T-cell (primary cell): ENCODE measurements around the gene HEATR5B. TPM values are rescaled to one million over a fixed set of nuclear protein-coding genes. Genes with fewer than 3 reads are reported as not detected.
"Not testable (repeated sequence)": the region's sequence is repeated elsewhere in the genome, so short reads cannot be mapped to it uniquely, and the experiment has no call there.

Experiments
- ATAC-seq, 4 experiments: fragments of 200-7000 bp in 3 of 4; fragments of 150-1000 bp in 1 of 4; cut with Tn5 transposase; replicated peaks in 1 of 4; 1 replicate in 3 of 4; 2 replicates in 1 of 4; pipeline ENCODE4 v1.10.0; 2021; ENCODE audit warnings: moderate library complexity in 3 of 4, mild to moderate bottlenecking in 2 of 4, moderate number of reproducible peaks in 1 of 4
- CTCF ChIA-PET, 2 donors: fragments of 300-600 bp; sonication (Branson Sonifier 250); formaldehyde crosslinking; loops; one replicate each; lab custom pipeline; 2022; ENCODE audit warnings: antibody characterized with exemption in 2 of 2; lab: Charles Lee
- POLR2A ChIA-PET, 2 donors: fragments of 300-600 bp; sonication (Branson Sonifier 250); formaldehyde crosslinking; loops; one replicate each; lab custom pipeline; 2022; ENCODE audit warnings: antibody characterized with exemption in 2 of 2; lab: Charles Lee
- DNase-seq, 35 experiments: peaks; one replicate each; pipeline versions ENCODE4 v3.0.0 to v3.0.0-alpha.2; 2013 to 2023
- H3K27ac ChIP-seq: one replicate; pipeline ENCODE4 v1.5.1; 2013; ENCODE audit warnings: low read length
- H3K27me3 ChIP-seq, 2 experiments: replicated peaks in 1 of 2; 1 replicate in 1 of 2; 2 replicates in 1 of 2; pipeline versions ENCODE4 v1.6.1 to v1.7.0; 2013; ENCODE audit warnings: low read length in 1 of 2, mixed read lengths in 1 of 2; ENCODE audit not compliant: control insufficient read depth in 2 of 2, insufficient read depth in 2 of 2; ENCODE audit errors: extremely low read depth in 1 of 2
- H3K36me3 ChIP-seq, 2 donors: 1 replicate in 1 of 2; 2 replicates in 1 of 2; pipeline versions ENCODE4 v1.6.1 to v1.7.0; 2013; ENCODE audit warnings: low read length in 1 of 2; ENCODE audit not compliant: control insufficient read depth in 2 of 2, insufficient read depth in 1 of 2; ENCODE audit errors: extremely low read depth in 1 of 2
- H3K4me1 ChIP-seq, 2 experiments: 1 replicate in 1 of 2; 2 replicates in 1 of 2; pipeline versions ENCODE4 v1.6.1 to v1.7.0; 2013; ENCODE audit warnings: low read length in 2 of 2, mixed read lengths in 1 of 2; ENCODE audit not compliant: insufficient read depth in 2 of 2, control insufficient read depth in 1 of 2; ENCODE audit errors: extremely low read depth in 1 of 2
- H3K4me3 ChIP-seq, 2 donors: 1 replicate in 1 of 2; 2 replicates in 1 of 2; pipeline versions ENCODE4 v1.5.1 to v1.7.0; 2013; ENCODE audit warnings: mild to moderate bottlenecking in 2 of 2, low read length in 1 of 2, moderate library complexity in 1 of 2; ENCODE audit not compliant: control insufficient read depth in 1 of 2; ENCODE audit errors: extremely low read depth in 1 of 2
- H3K9me3 ChIP-seq: 2 replicates; pipeline ENCODE4 v1.7.0; 2013
- H3K27ac Mint-ChIP-seq, 2 donors: one replicate each; pipeline ENCODE4 v1.8.0; 2020 to 2021; ENCODE audit warnings: mild to moderate bottlenecking in 2 of 2, mixed read lengths in 2 of 2
- H3K27me3 Mint-ChIP-seq, 2 donors: one replicate each; pipeline ENCODE4 v1.8.0; 2021 to 2022; ENCODE audit warnings: mixed read lengths in 2 of 2
- H3K36me3 Mint-ChIP-seq: one replicate; pipeline ENCODE4 v1.8.0; 2021; ENCODE audit warnings: mixed read lengths
- H3K4me1 Mint-ChIP-seq, 3 donors: one replicate each; pipeline ENCODE4 v1.8.0; 2020 to 2022; ENCODE audit warnings: mixed read lengths in 3 of 3, mild to moderate bottlenecking in 1 of 3
- H3K4me3 Mint-ChIP-seq, 3 donors: one replicate each; pipeline ENCODE4 v1.8.0; 2020 to 2022; ENCODE audit warnings: mild to moderate bottlenecking in 3 of 3, mixed read lengths in 3 of 3, moderate library complexity in 3 of 3
- H3K9me3 Mint-ChIP-seq, 3 donors: one replicate each; pipeline ENCODE4 v1.8.0; 2020 to 2022; ENCODE audit warnings: mixed read lengths in 3 of 3
- WGBS: methylation state at CpG from one replicate; pipeline ENCODE4 v1.1.5; 2013; ENCODE audit warnings: missing lambda C conversion rate; ENCODE audit not compliant: insufficient coverage; 5-methylcytosine and 5-hydroxymethylcytosine counted together
- total RNA-seq, 35 experiments: library from RNA in 6 of 35; stranded (reverse) in 6 of 35; fragments of 120-200 nt in 1 of 35; gene quantifications; one replicate each; pipeline versions ENCODE4 v1.2.1 to v1.2.4 and lab custom pipeline; 2013 to 2026

The HEATR5B gene
- total RNA-seq, 5 donors from 2014 or later (not counting 1 experiment from before 2014, with no cell fraction given): 35.5 to 41.2 (median 41.0) TPM

- WGBS: no CpG with 5 or more reads among the region's 2 CpGs
- Mint-ChIP-seq H3K36me3 (peaks cover 45% of the 10 kb centered on the region), H3K4me3 (no peak overlapping the region), H3K27me3 (no peaks in the 10 kb centered on the region), H3K4me1 (peaks cover 8 to 12% (median 10%) of the 10 kb centered on the region in 3 donors), H3K27ac (peak overlapping the region in 1 of 2 donors; percentile 30), H3K9me3 (no peaks in the 10 kb centered on the region)
- H3K36me3 ChIP-seq: peaks cover 11 to 81% of the 10 kb centered on the region in 2 donors
- H3K4me1 ChIP-seq: no peaks in the 10 kb centered on the region
- H3K4me3 ChIP-seq: no peak overlapping the region
- H3K9me3 ChIP-seq: no peaks in the 10 kb centered on the region
- CTCF ChIA-PET: interaction anchor here in 1 of 2 donors (0.6 to 1.0 kb wide), 3 partner anchors 9 to 1026 kb away, joined by 3 read pairs; no protein-coding TSS in a partner anchor
- no peak overlapping the region for H3K27ac ChIP-seq
- ATAC-seq: no peak
- POLR2A ChIA-PET: no interaction called here
- DNase-seq: no peak
- no peaks in the 10 kb centered on the region for H3K27me3 ChIP-seq
Measured at GRCh38 chr2:37000988-37001556, 83.1 kb downstream of the HEATR5B start.

GRCh38 chr2:37000318-37000717 lies 83.9 kb downstream of the HEATR5B start:
- no peak overlapping the region for H3K27ac ChIP-seq
- H3K4me3 ChIP-seq: no peak overlapping the region
- WGBS: 79% methylated on average over 4 of the region's 6 CpGs
- H3K9me3 Mint-ChIP-seq: no peaks in the 10 kb centered on the region
- peaks cover 11 to 74% of the 10 kb centered on the region in 2 donors for H3K36me3 ChIP-seq
- no peaks in the 10 kb centered on the region for H3K4me1 ChIP-seq
- CTCF ChIA-PET: interaction anchor here in 1 of 2 donors (1.0 kb wide), 1 partner anchor 215 kb away, joined by 3 read pairs; no protein-coding TSS in a partner anchor
- H3K27ac Mint-ChIP-seq: no peak overlapping the region
- ATAC-seq: no peak
- H3K4me1 Mint-ChIP-seq: peaks cover 4 to 9% (median 7%) of the 10 kb centered on the region in 3 donors
- H3K4me3 Mint-ChIP-seq: no peak overlapping the region
- H3K27me3 ChIP-seq: no peaks in the 10 kb centered on the region
- H3K36me3 Mint-ChIP-seq: peaks cover 41% of the 10 kb centered on the region
- DNase-seq: no peak
- H3K27me3 Mint-ChIP-seq: no peaks in the 10 kb centered on the region
- POLR2A ChIA-PET: no interaction called here
- H3K9me3 ChIP-seq: no peaks in the 10 kb centered on the region

- H3K4me1 ChIP-seq, CTCF ChIA-PET, H3K27ac Mint-ChIP-seq, POLR2A ChIA-PET, H3K27me3 Mint-ChIP-seq, ATAC-seq, H3K27ac ChIP-seq, DNase-seq, H3K4me1 Mint-ChIP-seq, H3K4me3 Mint-ChIP-seq, H3K4me3 ChIP-seq, H3K9me3 ChIP-seq, H3K27me3 ChIP-seq, H3K9me3 Mint-ChIP-seq: not testable (repeated sequence)
- 96% methylated on average over 8 of the region's 9 CpGs for WGBS
- peaks cover 11 to 66% of the 10 kb centered on the region in 2 donors for H3K36me3 ChIP-seq
- H3K36me3 Mint-ChIP-seq: peaks cover 35% of the 10 kb centered on the region
Measured at GRCh38 chr2:36999416-36999815, 84.8 kb downstream of the HEATR5B start.

GRCh38 chr2:36993841-36994620 lies 90.1 kb downstream of the HEATR5B start:
- H3K4me3 ChIP-seq: no peak overlapping the region
- H3K4me1 ChIP-seq: no peaks in the 10 kb centered on the region
- H3K27ac Mint-ChIP-seq: no peak overlapping the region
- POLR2A ChIA-PET: no interaction called here
- H3K36me3 Mint-ChIP-seq: peaks cover 25% of the 10 kb centered on the region
- H3K9me3 Mint-ChIP-seq: no peaks in the 10 kb centered on the region
- no peaks in the 10 kb centered on the region for H3K9me3 ChIP-seq
- no peak overlapping the region for H3K27ac ChIP-seq
- CTCF ChIA-PET: no interaction called here
- no peak for ATAC-seq
- no peaks in the 10 kb centered on the region for H3K4me1 Mint-ChIP-seq
- no peak overlapping the region for H3K4me3 Mint-ChIP-seq
- no peak for DNase-seq
- no peaks in the 10 kb centered on the region for H3K27me3 ChIP-seq
- WGBS: 100% methylated on average over 2 of the region's 6 CpGs
- H3K27me3 Mint-ChIP-seq: no peaks in the 10 kb centered on the region
- peaks cover 5 to 38% of the 10 kb centered on the region in 2 donors for H3K36me3 ChIP-seq

GRCh38 chr2:36988008-36988407 lies 96.2 kb downstream of the HEATR5B start:
- no peaks in the 10 kb centered on the region for H3K9me3 Mint-ChIP-seq
- no peak overlapping the region for H3K4me3 Mint-ChIP-seq
- Histone ChIP-seq H3K27ac (no peak overlapping the region), H3K9me3 (no peaks in the 10 kb centered on the region), H3K27me3 (no peaks in the 10 kb centered on the region), H3K36me3 (peaks cover 9 to 35% of the 10 kb centered on the region in 2 donors), H3K4me1 (no peaks in the 10 kb centered on the region), H3K4me3 (no peak overlapping the region)
- no peak overlapping the region for H3K27ac Mint-ChIP-seq
- no peak for ATAC-seq
- POLR2A ChIA-PET: interaction anchor here (0.5 to 0.6 kb wide), 3 partner anchors 74 to 776 kb away, joined by 3 to 5 read pairs (median 4); no protein-coding TSS in a partner anchor
- H3K27me3 Mint-ChIP-seq: no peaks in the 10 kb centered on the region
- CTCF ChIA-PET: interaction anchor here in 1 of 2 donors (0.9 kb wide), 1 partner anchor 96 kb away, joined by 4 read pairs; the partner anchor contains the start of genes GPATCH11 and HEATR5B
- H3K36me3 Mint-ChIP-seq: peaks cover 22% of the 10 kb centered on the region
- WGBS: 100% methylated on average over 1 of the region's 6 CpGs
- H3K4me1 Mint-ChIP-seq: no peaks in the 10 kb centered on the region
- DNase-seq: no peak

GRCh38 chr2:36982467-36982866 lies 101.7 kb downstream of the HEATR5B start:
- Mint-ChIP-seq H3K9me3 (peaks cover 0 to 7% (median 0%) of the 10 kb centered on the region in 3 donors), H3K4me1 (no peaks in the 10 kb centered on the region), H3K36me3 (peaks cover 31% of the 10 kb centered on the region), H3K27me3 (no peaks in the 10 kb centered on the region), H3K27ac (peak overlapping the region in 1 of 2 donors; percentile 22), H3K4me3 (no peak overlapping the region)
- H3K27me3 ChIP-seq: no peaks in the 10 kb centered on the region
- no peaks in the 10 kb centered on the region for H3K9me3 ChIP-seq
- ChIA-PET POLR2A (no interaction called here), CTCF (interaction anchor here in 1 of 2 donors (0.5 kb wide), 1 partner anchor 12 kb away, joined by 4 read pairs; no protein-coding TSS in a partner anchor)
- no peak for DNase-seq
- H3K36me3 ChIP-seq: peaks cover 7 to 37% of the 10 kb centered on the region in 2 donors
- ATAC-seq: no peak
- no peak overlapping the region for H3K27ac ChIP-seq
- WGBS: no CpG with 5 or more reads among the region's 3 CpGs
- no peaks in the 10 kb centered on the region for H3K4me1 ChIP-seq
- no peak overlapping the region for H3K4me3 ChIP-seq
